ENCODE measurements around the gene SLC66A3.

SLC66A3 gene

GRCh38 chr2:11160256-11160655 is 5.0 kb downstream of the SLC66A3 start:
- Histone ChIP-seq H3K9ac (ENCODE audit: low read depth, low read length, poor library complexity, severe bottlenecking) (no peak overlapping the region), H3K36me3 (ENCODE audit: insufficient read depth, low read length) (no peaks in the 10 kb centered on the region), H3K9me2 (replicated peaks; ENCODE audit: low read depth, low read length) (no peaks in the 10 kb centered on the region), H3K4me1 (ENCODE audit: insufficient read depth, low read length, poor library complexity, severe bottlenecking) (peaks cover 7% of the 10 kb centered on the region), H3K4me3 (ENCODE audit: low read length, poor library complexity, severe bottlenecking) (no peak overlapping the region), H3K9me3 (ENCODE audit: insufficient read depth, low read depth, low read length) (no peaks in the 10 kb centered on the region), H3F3A (ENCODE audit: low read depth) (no peaks in the 10 kb centered on the region), H4K20me1 (ENCODE audit: insufficient read depth, low read length, poor library complexity, severe bottlenecking) (peaks cover 5% of the 10 kb centered on the region), H2AFZ (ENCODE audit: low read length) (no peak overlapping the region), H3K4me2 (ENCODE audit: low read depth, low read length, poor library complexity, severe bottlenecking) (no peak overlapping the region), H3K27me3 (ENCODE audit: insufficient read depth, low read length, poor library complexity, severe bottlenecking) (no peaks in the 10 kb centered on the region), H3K79me2 (ENCODE audit: insufficient read depth, low read length) (no peaks in the 10 kb centered on the region)
- TF ChIP-seq, protein P1, sequence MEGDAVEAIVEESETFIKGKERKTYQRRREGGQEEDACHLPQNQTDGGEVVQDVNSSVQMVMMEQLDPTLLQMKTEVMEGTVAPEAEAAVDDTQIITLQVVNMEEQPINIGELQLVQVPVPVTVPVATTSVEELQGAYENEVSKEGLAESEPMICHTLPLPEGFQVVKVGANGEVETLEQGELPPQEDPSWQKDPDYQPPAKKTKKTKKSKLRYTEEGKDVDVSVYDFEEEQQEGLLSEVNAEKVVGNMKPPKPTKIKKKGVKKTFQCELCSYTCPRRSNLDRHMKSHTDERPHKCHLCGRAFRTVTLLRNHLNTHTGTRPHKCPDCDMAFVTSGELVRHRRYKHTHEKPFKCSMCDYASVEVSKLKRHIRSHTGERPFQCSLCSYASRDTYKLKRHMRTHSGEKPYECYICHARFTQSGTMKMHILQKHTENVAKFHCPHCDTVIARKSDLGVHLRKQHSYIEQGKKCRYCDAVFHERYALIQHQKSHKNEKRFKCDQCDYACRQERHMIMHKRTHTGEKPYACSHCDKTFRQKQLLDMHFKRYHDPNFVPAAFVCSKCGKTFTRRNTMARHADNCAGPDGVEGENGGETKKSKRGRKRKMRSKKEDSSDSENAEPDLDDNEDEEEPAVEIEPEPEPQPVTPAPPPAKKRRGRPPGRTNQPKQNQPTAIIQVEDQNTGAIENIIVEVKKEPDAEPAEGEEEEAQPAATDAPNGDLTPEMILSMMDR (conservative IDR thresholded peaks at IDR 0.05; ENCODE audit: low read length): no peak
- TF ChIP-seq EZH2phosphoT487 (IDR thresholded peaks at IDR 0.05; ENCODE audit: borderline replicate concordance): no peak

DNA sequence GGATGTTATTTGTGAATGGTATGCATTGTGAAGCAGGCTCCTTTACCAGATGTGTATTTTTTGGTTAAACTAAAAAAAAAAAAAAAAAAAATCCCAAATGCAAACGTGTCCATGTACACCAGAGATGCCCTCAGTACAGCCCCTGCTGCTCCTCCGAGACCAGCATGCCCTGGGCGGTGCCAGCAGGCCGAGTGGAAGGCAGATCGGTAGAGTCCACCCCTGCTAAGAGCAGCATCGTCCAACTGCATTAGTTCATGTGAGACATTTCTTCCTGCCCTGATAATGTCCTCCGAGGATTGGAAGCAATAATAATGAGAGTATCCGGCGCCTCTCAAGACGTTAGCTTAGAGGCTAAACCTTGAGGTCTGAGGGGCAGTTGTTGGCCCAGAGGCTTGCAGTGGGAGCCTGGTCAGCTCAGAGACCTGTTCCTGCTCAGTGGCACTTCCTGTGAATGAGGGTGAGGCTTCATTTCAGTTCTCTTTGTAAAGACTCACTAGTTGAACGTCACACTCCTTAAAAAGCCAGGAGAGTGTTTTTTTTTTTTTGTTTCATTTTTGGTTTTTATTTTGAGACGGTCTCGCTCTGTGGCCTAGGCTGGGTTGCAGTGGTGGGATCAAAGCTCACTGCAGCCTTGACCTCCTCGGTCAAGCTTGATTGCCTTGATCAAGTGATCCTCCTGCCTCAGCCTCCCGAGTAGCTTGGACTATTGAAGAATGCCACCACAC is 5.6 kb downstream of the SLC66A3 start:
- Histone ChIP-seq H3F3A (ENCODE audit: low read depth) (no peaks in the 10 kb centered on the region), H3K4me1 (ENCODE audit: insufficient read depth, low read length, poor library complexity, severe bottlenecking) (peaks cover 3% of the 10 kb centered on the region), H3K4me2 (ENCODE audit: low read depth, low read length, poor library complexity, severe bottlenecking) (no peak overlapping the region)

DNA sequence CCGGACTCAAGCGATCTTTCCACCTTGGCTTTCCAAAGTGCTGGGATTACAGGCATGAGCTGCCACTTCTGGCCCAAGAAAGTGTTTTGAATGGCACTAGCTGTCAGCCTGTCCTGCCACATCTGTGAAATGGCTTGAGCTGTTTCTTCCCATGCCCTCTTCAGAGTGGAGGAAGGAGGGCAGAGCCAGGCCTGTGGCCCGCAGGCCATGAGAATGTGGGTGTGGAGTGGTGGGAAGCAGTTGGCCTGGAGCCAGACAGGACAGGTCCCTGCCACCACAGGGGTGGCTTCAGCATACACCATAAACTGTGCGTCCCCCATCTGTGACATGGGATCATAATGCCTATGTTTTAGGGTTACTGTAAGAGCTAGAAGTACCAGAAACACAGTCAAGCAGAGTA is 6.5 kb downstream of the SLC66A3 start:
- no peaks in the 10 kb centered on the region for H3K36me3 ChIP-seq (ENCODE audit: insufficient read depth, low read length)
- no peaks in the 10 kb centered on the region for H3K27me3 ChIP-seq (ENCODE audit: insufficient read depth, low read length, poor library complexity, severe bottlenecking)
- H4K20me1 ChIP-seq (ENCODE audit: insufficient read depth, low read length, poor library complexity, severe bottlenecking): no peaks in the 10 kb centered on the region
- no peaks in the 10 kb centered on the region for H3K9me2 ChIP-seq (replicated peaks; ENCODE audit: low read depth, low read length)
- H3F3A ChIP-seq (ENCODE audit: low read depth): no peaks in the 10 kb centered on the region
- H3K79me2 ChIP-seq (ENCODE audit: insufficient read depth, low read length): no peaks in the 10 kb centered on the region
- no peak overlapping the region for H3K9ac ChIP-seq (ENCODE audit: low read depth, low read length, poor library complexity, severe bottlenecking)
- H2AFZ ChIP-seq (ENCODE audit: low read length): no peak overlapping the region
- no peaks in the 10 kb centered on the region for H3K4me1 ChIP-seq (ENCODE audit: insufficient read depth, low read length, poor library complexity, severe bottlenecking)
- H3K9me3 ChIP-seq (ENCODE audit: insufficient read depth, low read depth, low read length): no peaks in the 10 kb centered on the region
- H3K4me3 ChIP-seq (ENCODE audit: low read length, poor library complexity, severe bottlenecking): no peak overlapping the region
- no peak overlapping the region for H3K4me2 ChIP-seq (ENCODE audit: low read depth, low read length, poor library complexity, severe bottlenecking)
- TF ChIP-seq, protein P1 (conservative IDR thresholded peaks at IDR 0.05; ENCODE audit: low read length): no peak
- no peak for TF ChIP-seq EZH2phosphoT487 (IDR thresholded peaks at IDR 0.05; ENCODE audit: borderline replicate concordance)

More for the DNA sequence above, 5.6 kb downstream of the SLC66A3 start:
- Histone ChIP-seq H3K27me3 (ENCODE audit: insufficient read depth, low read length, poor library complexity, severe bottlenecking) (no peaks in the 10 kb centered on the region), H3K9me2 (replicated peaks; ENCODE audit: low read depth, low read length) (no peaks in the 10 kb centered on the region), H2AFZ (ENCODE audit: low read length) (no peak overlapping the region), H3K9ac (ENCODE audit: low read depth, low read length, poor library complexity, severe bottlenecking) (no peak overlapping the region), H3K4me3 (ENCODE audit: low read length, poor library complexity, severe bottlenecking) (no peak overlapping the region), H3K9me3 (ENCODE audit: insufficient read depth, low read depth, low read length) (no peaks in the 10 kb centered on the region), H3K36me3 (ENCODE audit: insufficient read depth, low read length) (no peaks in the 10 kb centered on the region), H4K20me1 (ENCODE audit: insufficient read depth, low read length, poor library complexity, severe bottlenecking) (peaks cover 3% of the 10 kb centered on the region), H3K79me2 (ENCODE audit: insufficient read depth, low read length) (no peaks in the 10 kb centered on the region)
- TF ChIP-seq, protein P1 (conservative IDR thresholded peaks at IDR 0.05; ENCODE audit: low read length): no peak
- no peak for TF ChIP-seq EZH2phosphoT487 (IDR thresholded peaks at IDR 0.05; ENCODE audit: borderline replicate concordance)
